Tibial artery (tissue), 4 donors: ENCODE data around the gene COA1.

Experiments used
- DNase-seq, 2 donors: peaks; one replicate each; pipeline ENCODE4 v3.0.0-alpha.2; 2019
- H3K27ac ChIP-seq, 2 donors: fragments of 200-600 bp; sonication (generic) in 1 of 2; 1 replicate in 1 of 2; 2 replicates in 1 of 2; pipeline ENCODE4 v1.5.1; 2018 to 2019; ENCODE audit warnings: mild to moderate bottlenecking in 1 of 2
- H3K27me3 ChIP-seq, 2 donors: fragments of 200-600 bp; sonication (generic) in 1 of 2; one replicate each; pipeline versions ENCODE4 v1.5.1 to v1.6.0; 2016 to 2019
- H3K36me3 ChIP-seq, 3 donors: fragments of 200-600 bp; sonication (generic) in 2 of 3; one replicate each; pipeline ENCODE4 v1.5.1; 2016 to 2019; ENCODE audit warnings: mild to moderate bottlenecking in 2 of 3
- H3K4me1 ChIP-seq, 4 donors: fragments of 200-600 bp; sonication (generic) in 2 of 4; 1 replicate in 3 of 4; 2 replicates in 1 of 4; pipeline ENCODE4 v1.5.1; 2016 to 2019
- H3K4me3 ChIP-seq, 2 donors: fragments of 200-600 bp; sonication (generic) in 1 of 2; 1 replicate in 1 of 2; 2 replicates in 1 of 2; pipeline ENCODE4 v1.5.1; 2018 to 2019; ENCODE audit warnings: mild to moderate bottlenecking in 2 of 2
- H3K9me3 ChIP-seq, 3 donors: fragments of 200-600 bp; sonication (generic) in 1 of 3; one replicate each; pipeline ENCODE4 v1.5.1; 2016 to 2019
- CTCF ChIP-seq, 2 experiments: fragments of 200-600 bp in 1 of 2; fragments of 450-650 bp in 1 of 2; IDR thresholded peaks; one replicate each; pipeline ENCODE4 v1.5.1; 2017 to 2019; ENCODE audit warnings: antibody characterized with exemption in 2 of 2, mild to moderate bottlenecking in 1 of 2, moderate library complexity in 1 of 2
- intact Hi-C: fragments of 100-400 bp; cut with DNase I; formaldehyde crosslinking; loops from one replicate; pipeline ENCODE4 v1.15.0; 2023; ENCODE audit warnings: low total_unique reads

Gene COA1

GRCh38 chr7:43695365-43695764, 34.0 kb downstream of the COA1 start:
- no peak for TF ChIP-seq CTCF (IDR thresholded peaks at IDR 0.05)
- no peaks in the 10 kb centered on the region for H3K9me3 ChIP-seq
- no peak overlapping the region for H3K4me3 ChIP-seq
- intact Hi-C loops = no loop called here
- no peaks in the 10 kb centered on the region for H3K4me1 ChIP-seq
- no peak for DNase-seq
- H3K36me3 ChIP-seq = no peaks in the 10 kb centered on the region
- H3K27ac ChIP-seq = no peak overlapping the region
- no peaks in the 10 kb centered on the region for H3K27me3 ChIP-seq

DNA sequence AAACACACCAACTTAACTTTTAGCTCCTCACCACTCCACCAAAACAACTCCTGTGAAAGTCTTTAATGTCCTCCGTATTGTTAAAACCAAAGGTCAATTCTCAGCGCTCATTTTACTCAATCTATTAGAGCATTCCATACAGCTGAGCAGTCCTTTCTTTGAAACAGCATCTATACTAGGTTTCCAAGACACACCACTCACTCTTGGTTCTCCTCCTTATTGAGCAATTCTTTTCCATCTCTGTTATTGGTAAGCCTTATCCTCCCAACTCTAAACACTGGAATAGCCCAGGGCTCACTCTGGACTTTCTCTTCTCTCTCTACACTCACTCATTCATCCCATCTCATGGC, 34.9 kb downstream of the COA1 start:
- no peak for TF ChIP-seq CTCF (IDR thresholded peaks at IDR 0.05)
- intact Hi-C loops = no loop called here

GRCh38 chr7:43693687-43694398, 35.5 kb downstream of the COA1 start:
- no peak overlapping the region for H3K27ac ChIP-seq
- DNase-seq = no peak
- H3K36me3 ChIP-seq = no peaks in the 10 kb centered on the region
- H3K27me3 ChIP-seq = no peaks in the 10 kb centered on the region
- TF ChIP-seq CTCF (IDR thresholded peaks at IDR 0.05) = no peak
- no peaks in the 10 kb centered on the region for H3K9me3 ChIP-seq
- intact Hi-C loops = no loop called here
- H3K4me3 ChIP-seq = no peak overlapping the region
- no peaks in the 10 kb centered on the region for H3K4me1 ChIP-seq

More for the DNA sequence above, 34.9 kb downstream of the COA1 start:
- H3K27ac ChIP-seq = no peak overlapping the region
- H3K36me3 ChIP-seq = no peaks in the 10 kb centered on the region
- no peaks in the 10 kb centered on the region for H3K9me3 ChIP-seq
- no peaks in the 10 kb centered on the region for H3K27me3 ChIP-seq
- DNase-seq = no peak
- H3K4me1 ChIP-seq = no peaks in the 10 kb centered on the region
- no peak overlapping the region for H3K4me3 ChIP-seq

GRCh38 chr7:43692582-43693373, 36.5 kb downstream of the COA1 start:
- H3K4me1 ChIP-seq = no peaks in the 10 kb centered on the region
- H3K9me3 ChIP-seq = no peaks in the 10 kb centered on the region
- H3K27ac ChIP-seq = no peak overlapping the region
- H3K4me3 ChIP-seq = no peak overlapping the region
- H3K36me3 ChIP-seq = no peaks in the 10 kb centered on the region
- no peak for DNase-seq
- no peaks in the 10 kb centered on the region for H3K27me3 ChIP-seq
- TF ChIP-seq CTCF (IDR thresholded peaks at IDR 0.05) = no peak
- intact Hi-C loops = no loop called here

DNA sequence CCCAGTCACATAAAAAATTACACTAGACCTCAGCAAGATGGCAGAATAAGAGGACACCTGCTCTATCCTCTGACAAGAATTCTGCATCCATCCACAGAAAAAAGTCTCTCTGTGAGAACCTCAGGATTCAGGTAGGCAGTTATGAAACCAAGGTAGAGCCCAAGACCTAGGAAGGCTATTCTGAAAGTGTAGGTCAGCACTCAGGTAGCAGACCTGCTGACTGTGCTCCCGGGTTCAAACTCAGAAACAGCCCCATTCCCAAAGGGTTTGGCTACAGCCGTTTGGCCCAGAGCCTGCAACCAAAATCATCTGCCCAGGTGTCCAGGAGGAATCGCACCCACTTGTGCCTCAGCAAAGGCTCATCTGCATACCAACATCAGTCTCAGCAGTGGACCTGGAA, 37.7 kb downstream of the COA1 start:
- Histone ChIP-seq H3K36me3 (no peaks in the 10 kb centered on the region), H3K27me3 (no peaks in the 10 kb centered on the region), H3K9me3 (no peaks in the 10 kb centered on the region), H3K27ac (no peak overlapping the region), H3K4me3 (no peak overlapping the region), H3K4me1 (no peaks in the 10 kb centered on the region)
- no peak for TF ChIP-seq CTCF (IDR thresholded peaks at IDR 0.05)
- DNase-seq = no peak
- intact Hi-C loops = no loop called here
